Peyer's patch (tissue), 4 donors: ENCODE results near the gene ZCCHC10.

Experiments
- CTCF ChIP-seq, 6 experiments: fragments of 450-650 bp in 4 of 6; fragments of 200-600 bp in 2 of 6; sonication (generic) in 1 of 6; IDR thresholded peaks; one replicate each; pipeline ENCODE4 v1.5.1; 2017 to 2019; ENCODE audit warnings: antibody characterized with exemption in 6 of 6, mild to moderate bottlenecking in 3 of 6, moderate library complexity in 1 of 6
- POLR2A ChIP-seq, 2 donors: fragments of 450-650 bp; IDR thresholded peaks; one replicate each; pipeline ENCODE4 v1.5.1; 2017; ENCODE audit warnings: antibody characterized with exemption in 2 of 2, mild to moderate bottlenecking in 2 of 2, moderate library complexity in 2 of 2

DNA sequence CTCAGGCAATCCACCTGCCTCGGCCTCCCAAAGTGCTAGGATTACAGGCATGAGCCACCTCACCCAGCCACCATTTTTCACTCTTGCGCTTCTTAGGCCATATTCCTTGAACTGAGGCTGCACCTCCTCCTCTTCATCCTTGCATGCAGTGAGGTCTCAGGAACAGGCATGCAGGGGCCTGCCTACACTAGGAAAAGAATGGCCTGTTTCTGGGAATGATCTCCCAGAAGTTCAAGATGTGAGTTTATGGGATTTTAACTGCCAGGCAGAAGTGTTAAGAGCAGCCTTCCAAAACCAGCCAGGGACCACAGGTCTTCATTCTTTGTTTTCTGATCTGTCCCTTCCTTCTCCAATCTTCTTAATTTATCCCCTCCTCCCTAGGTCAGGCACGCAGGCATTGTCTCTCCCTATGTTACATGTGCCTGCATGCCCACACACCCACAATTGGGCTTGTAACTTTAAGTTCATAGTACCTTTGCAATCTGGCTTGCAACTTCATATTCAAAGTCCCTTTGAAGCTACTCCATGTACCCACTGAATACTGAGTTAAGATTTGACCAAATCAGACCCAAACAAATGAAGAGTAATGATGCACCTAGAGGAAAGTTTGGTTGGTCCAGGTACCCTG, 14.9 kb upstream of the ZCCHC10 start:
- TF ChIP-seq CTCF (IDR thresholded peaks at IDR 0.05) = no peak
- no peak for TF ChIP-seq POLR2A (IDR thresholded peaks at IDR 0.05)
